MG63 (cell line): ENCODE measurements around the gene ERC2. TPM values are rescaled to one million over a fixed set of nuclear protein-coding genes. Genes with fewer than 3 reads are reported as not detected.
A peak's percentile ranks its signal among the peaks of the same experiment; 100 is the strongest.

ENCODE experiments used
- DNase-seq: peaks from one replicate; pipeline ENCODE4 v3.0.0-alpha.2; 2020
- H3K27me3 ChIP-seq: fragments of 250-450 bp; sonication (Bioruptor Pico); 2 replicates; pipeline ENCODE4 v1.5.1; 2020; ENCODE audit warnings: mild to moderate bottlenecking, moderate library complexity
- H3K36me3 ChIP-seq: fragments of 250-450 bp; sonication (Bioruptor Pico); 2 replicates; pipeline ENCODE4 v1.5.1; 2020; ENCODE audit warnings: mild to moderate bottlenecking, moderate library complexity
- H3K4me3 ChIP-seq: fragments of 250-450 bp; sonication (Bioruptor Pico); 2 replicates; pipeline ENCODE4 v1.5.1; 2020; ENCODE audit warnings: mild to moderate bottlenecking, moderate library complexity
- H3K9me3 ChIP-seq: fragments of 250-450 bp; sonication (Bioruptor Pico); 2 replicates; pipeline ENCODE4 v1.5.1; 2020; ENCODE audit warnings: mild to moderate bottlenecking, moderate library complexity
- total RNA-seq: library from RNA; depleted of rRNA; stranded (reverse); fragments of >200 nt; shearing (Covaris generic); gene quantifications from 2 replicates; pipeline ENCODE4 v1.2.3, GENCODE V29; 2014; ENCODE audit warnings: low replicate concordance

Gene ERC2
- total RNA-seq, 1 experiment from 2014 or later, result not detected

GRCh38 chr3:55884066-55884465, 584.2 kb downstream of the ERC2 start:
- Histone ChIP-seq H3K4me3 (no peak overlapping the region), H3K36me3 (no peaks in the 10 kb centered on the region), H3K27me3 (no peaks in the 10 kb centered on the region), H3K9me3 (no peaks in the 10 kb centered on the region)
- no peak for DNase-seq

GRCh38 chr3:55882006-55882405, 586.3 kb downstream of the ERC2 start:
- no peaks in the 10 kb centered on the region for H3K9me3 ChIP-seq
- no peaks in the 10 kb centered on the region for H3K36me3 ChIP-seq
- H3K27me3 ChIP-seq, result no peaks in the 10 kb centered on the region

GRCh38 chr3:55880357-55880756, 587.9 kb downstream of the ERC2 start:
- no peak for DNase-seq
- Histone ChIP-seq H3K4me3 (no peak overlapping the region), H3K27me3 (no peaks in the 10 kb centered on the region), H3K9me3 (no peaks in the 10 kb centered on the region), H3K36me3 (no peaks in the 10 kb centered on the region)

More at GRCh38 chr3:55882006-55882405, 586.3 kb downstream of the ERC2 start:
- no peak for DNase-seq
- H3K4me3 ChIP-seq, result no peak overlapping the region

- no peak for DNase-seq
Measured at GRCh38 chr3:55879901-55880331, 588.4 kb downstream of the ERC2 start.

GRCh38 chr3:55877703-55878102, 590.6 kb downstream of the ERC2 start:
- no peak for DNase-seq

More at GRCh38 chr3:55879901-55880331, 588.4 kb downstream of the ERC2 start:
- no peaks in the 10 kb centered on the region for H3K9me3 ChIP-seq
- H3K36me3 ChIP-seq, result no peaks in the 10 kb centered on the region
- no peak overlapping the region for H3K4me3 ChIP-seq
- H3K27me3 ChIP-seq, result no peaks in the 10 kb centered on the region

GRCh38 chr3:55876560-55876959, 591.7 kb downstream of the ERC2 start:
- DNase-seq, result no peak
- H3K9me3 ChIP-seq, result no peaks in the 10 kb centered on the region
- no peaks in the 10 kb centered on the region for H3K36me3 ChIP-seq
- H3K4me3 ChIP-seq, result no peak overlapping the region
- no peaks in the 10 kb centered on the region for H3K27me3 ChIP-seq

More at GRCh38 chr3:55877703-55878102, 590.6 kb downstream of the ERC2 start:
- no peaks in the 10 kb centered on the region for H3K36me3 ChIP-seq
- no peaks in the 10 kb centered on the region for H3K27me3 ChIP-seq
- no peaks in the 10 kb centered on the region for H3K9me3 ChIP-seq
- H3K4me3 ChIP-seq, result no peak overlapping the region

- Histone ChIP-seq H3K36me3 (no peaks in the 10 kb centered on the region), H3K4me3 (no peak overlapping the region), H3K9me3 (no peaks in the 10 kb centered on the region), H3K27me3 (no peaks in the 10 kb centered on the region)
- DNase-seq, result no peak
Measured at GRCh38 chr3:55875113-55875512, 593.2 kb downstream of the ERC2 start.

GRCh38 chr3:55873523-55874254, 594.6 kb downstream of the ERC2 start:
- Histone ChIP-seq H3K36me3 (no peaks in the 10 kb centered on the region), H3K27me3 (no peaks in the 10 kb centered on the region)
- DNase-seq, result peak; percentile 25

GRCh38 chr3:55870594-55870993, 597.7 kb downstream of the ERC2 start:
- Histone ChIP-seq H3K9me3 (no peaks in the 10 kb centered on the region), H3K36me3 (no peaks in the 10 kb centered on the region), H3K27me3 (no peaks in the 10 kb centered on the region), H3K4me3 (no peak overlapping the region)
- DNase-seq, result no peak

More at GRCh38 chr3:55873523-55874254, 594.6 kb downstream of the ERC2 start:
- no peaks in the 10 kb centered on the region for H3K9me3 ChIP-seq
- no peak overlapping the region for H3K4me3 ChIP-seq

- Histone ChIP-seq H3K9me3 (no peaks in the 10 kb centered on the region), H3K36me3 (no peaks in the 10 kb centered on the region)
- no peak for DNase-seq
Measured at GRCh38 chr3:55868347-55868746, 599.9 kb downstream of the ERC2 start.

GRCh38 chr3:55863028-55863427, 605.2 kb downstream of the ERC2 start:
- Histone ChIP-seq H3K4me3 (no peak overlapping the region), H3K27me3 (no peaks in the 10 kb centered on the region), H3K9me3 (no peaks in the 10 kb centered on the region), H3K36me3 (no peaks in the 10 kb centered on the region)
- DNase-seq, result no peak

More at GRCh38 chr3:55868347-55868746, 599.9 kb downstream of the ERC2 start:
- Histone ChIP-seq H3K4me3 (no peak overlapping the region), H3K27me3 (no peaks in the 10 kb centered on the region)

- Histone ChIP-seq H3K4me3 (no peak overlapping the region), H3K27me3 (no peaks in the 10 kb centered on the region), H3K9me3 (no peaks in the 10 kb centered on the region), H3K36me3 (no peaks in the 10 kb centered on the region)
- DNase-seq, result no peak
Measured at GRCh38 chr3:55860049-55860721, 608.1 kb downstream of the ERC2 start.

GRCh38 chr3:55859305-55859704, 609.0 kb downstream of the ERC2 start:
- Histone ChIP-seq H3K36me3 (no peaks in the 10 kb centered on the region), H3K4me3 (no peak overlapping the region), H3K9me3 (no peaks in the 10 kb centered on the region), H3K27me3 (no peaks in the 10 kb centered on the region)
- DNase-seq, result no peak

GRCh38 chr3:55858727-55859126, 609.5 kb downstream of the ERC2 start:
- no peaks in the 10 kb centered on the region for H3K9me3 ChIP-seq
- no peak for DNase-seq
- H3K27me3 ChIP-seq, result no peaks in the 10 kb centered on the region
- H3K36me3 ChIP-seq, result no peaks in the 10 kb centered on the region
- H3K4me3 ChIP-seq, result no peak overlapping the region

GRCh38 chr3:55858302-55858701, 610.0 kb downstream of the ERC2 start:
- no peaks in the 10 kb centered on the region for H3K27me3 ChIP-seq
- no peak overlapping the region for H3K4me3 ChIP-seq
- H3K36me3 ChIP-seq, result no peaks in the 10 kb centered on the region
- no peak for DNase-seq
- no peaks in the 10 kb centered on the region for H3K9me3 ChIP-seq

GRCh38 chr3:55857633-55858032, 610.6 kb downstream of the ERC2 start:
- no peaks in the 10 kb centered on the region for H3K9me3 ChIP-seq
- H3K4me3 ChIP-seq, result no peak overlapping the region
- DNase-seq, result no peak
- no peaks in the 10 kb centered on the region for H3K27me3 ChIP-seq
- no peaks in the 10 kb centered on the region for H3K36me3 ChIP-seq

- Histone ChIP-seq H3K36me3 (no peaks in the 10 kb centered on the region), H3K27me3 (no peaks in the 10 kb centered on the region), H3K4me3 (no peak overlapping the region), H3K9me3 (no peaks in the 10 kb centered on the region)
- DNase-seq, result no peak
Measured at GRCh38 chr3:55855311-55855710, 613.0 kb downstream of the ERC2 start.

- H3K4me3 ChIP-seq, result no peak overlapping the region
- no peaks in the 10 kb centered on the region for H3K36me3 ChIP-seq
- no peaks in the 10 kb centered on the region for H3K9me3 ChIP-seq
- DNase-seq, result no peak
- no peaks in the 10 kb centered on the region for H3K27me3 ChIP-seq
Measured at GRCh38 chr3:55854494-55854893, 613.8 kb downstream of the ERC2 start.
